GM06990 (cell line): Measurements from ENCODE around the gene URB2.
A peak's percentile ranks its signal among the peaks of the same experiment; 100 is the strongest.

Experiments
- DNase-seq: peaks from one replicate; pipeline ENCODE4 v3.0.0-alpha.2; 2011; ENCODE audit not compliant: insufficient read length; ENCODE audit errors: extremely low read depth
- H3K27me3 ChIP-seq: replicated peaks from 2 replicates; pipeline ENCODE4 v1.6.0; 2011; ENCODE audit warnings: low read length; ENCODE audit not compliant: control insufficient read depth, insufficient read depth
- H3K36me3 ChIP-seq: 2 replicates; pipeline ENCODE4 v1.5.1; 2011; ENCODE audit warnings: low read length; ENCODE audit not compliant: control insufficient read depth, insufficient read depth
- H3K4me3 ChIP-seq: replicated peaks from 2 replicates; pipeline ENCODE4 v1.5.1; 2011; ENCODE audit warnings: low read depth, mild to moderate bottlenecking, control low read depth, low read length
- TF ChIP-seq, protein P1 (sequence below): IDR thresholded peaks from 2 replicates; pipeline ENCODE4 v1.5.1; 2011; ENCODE audit warnings: low read length, control low read depth, mild to moderate bottlenecking, inconsistent platforms; ENCODE audit not compliant: insufficient read depth, poor library complexity, severe bottlenecking

URB2 gene

DNA sequence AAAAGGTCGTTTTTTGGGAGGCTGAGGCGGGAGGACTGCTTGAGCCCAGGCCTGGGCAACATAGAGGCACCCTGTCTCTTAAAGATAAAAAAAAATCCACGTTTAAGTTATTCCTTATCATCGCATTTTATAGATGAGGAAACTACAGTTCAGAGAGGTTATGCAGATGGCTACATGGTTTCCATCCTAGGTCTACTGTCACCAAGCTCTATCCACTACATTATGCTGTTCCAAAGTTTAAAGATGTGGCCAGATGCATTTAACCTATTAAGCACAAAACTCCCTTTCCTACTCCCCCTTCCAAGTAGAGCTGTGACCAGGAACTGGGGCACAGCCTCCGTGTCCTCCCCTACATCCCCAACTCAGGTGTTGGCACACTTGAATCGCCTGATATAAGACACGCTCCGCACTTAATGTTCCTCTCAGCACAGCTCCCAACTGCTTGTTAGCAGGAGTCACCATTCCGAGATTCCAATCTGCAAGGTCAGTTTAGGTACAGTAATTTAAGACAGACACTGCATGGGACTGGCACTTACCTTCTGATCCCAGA is 1.5 kb upstream of the URB2 start:
- Histone ChIP-seq H3K27me3 (no peaks in the 10 kb centered on the region), H3K4me3 (peak overlapping the region; percentile 91), H3K36me3 (no peaks in the 10 kb centered on the region)
- DNase-seq: no peak
- TF ChIP-seq, protein P1, sequence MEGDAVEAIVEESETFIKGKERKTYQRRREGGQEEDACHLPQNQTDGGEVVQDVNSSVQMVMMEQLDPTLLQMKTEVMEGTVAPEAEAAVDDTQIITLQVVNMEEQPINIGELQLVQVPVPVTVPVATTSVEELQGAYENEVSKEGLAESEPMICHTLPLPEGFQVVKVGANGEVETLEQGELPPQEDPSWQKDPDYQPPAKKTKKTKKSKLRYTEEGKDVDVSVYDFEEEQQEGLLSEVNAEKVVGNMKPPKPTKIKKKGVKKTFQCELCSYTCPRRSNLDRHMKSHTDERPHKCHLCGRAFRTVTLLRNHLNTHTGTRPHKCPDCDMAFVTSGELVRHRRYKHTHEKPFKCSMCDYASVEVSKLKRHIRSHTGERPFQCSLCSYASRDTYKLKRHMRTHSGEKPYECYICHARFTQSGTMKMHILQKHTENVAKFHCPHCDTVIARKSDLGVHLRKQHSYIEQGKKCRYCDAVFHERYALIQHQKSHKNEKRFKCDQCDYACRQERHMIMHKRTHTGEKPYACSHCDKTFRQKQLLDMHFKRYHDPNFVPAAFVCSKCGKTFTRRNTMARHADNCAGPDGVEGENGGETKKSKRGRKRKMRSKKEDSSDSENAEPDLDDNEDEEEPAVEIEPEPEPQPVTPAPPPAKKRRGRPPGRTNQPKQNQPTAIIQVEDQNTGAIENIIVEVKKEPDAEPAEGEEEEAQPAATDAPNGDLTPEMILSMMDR: no peak

DNA sequence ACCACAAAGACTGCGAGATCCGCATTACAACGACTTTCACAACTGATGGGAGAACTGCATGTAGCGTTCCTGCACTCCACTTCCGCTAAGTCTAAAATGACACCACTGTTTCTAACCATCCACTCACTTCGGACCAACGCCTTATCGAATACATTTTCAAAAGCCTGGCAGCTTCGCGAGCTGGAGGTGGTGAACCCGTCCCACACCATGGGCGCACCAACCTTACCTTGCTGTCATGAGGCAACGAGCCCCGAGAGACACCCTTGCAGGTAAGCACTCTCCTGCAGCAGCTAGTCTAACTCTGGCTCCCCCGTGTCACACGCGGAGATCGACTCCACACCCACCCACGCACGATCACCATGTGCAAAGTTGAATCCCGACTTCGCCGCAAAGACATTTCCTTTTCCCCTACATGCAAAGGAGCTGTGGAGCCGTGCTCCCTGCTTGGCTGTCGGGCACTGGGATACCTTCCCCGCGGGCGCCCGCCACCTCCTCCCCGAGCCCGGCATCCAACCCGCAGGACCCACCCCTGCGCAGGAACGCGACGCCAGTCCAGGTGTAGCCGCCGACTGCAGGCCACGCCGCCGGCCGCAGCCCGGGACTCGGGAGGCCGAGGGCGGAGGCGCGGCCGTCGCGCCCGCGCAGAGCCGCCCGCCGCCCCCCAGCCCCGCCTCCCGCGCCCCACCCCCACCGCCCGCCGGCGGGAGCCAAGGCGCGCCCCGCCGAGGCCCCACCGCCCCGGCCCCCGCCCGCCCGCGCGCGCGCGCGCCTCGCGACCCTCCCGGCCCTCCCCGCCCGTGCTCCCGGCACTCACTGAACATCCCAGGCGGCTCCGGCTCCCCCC is 754 bp upstream of the URB2 start:
- H3K27me3 ChIP-seq: no peaks in the 10 kb centered on the region
- peak; percentile 75 for DNase-seq
- peak overlapping the region; percentile 91 for H3K4me3 ChIP-seq
- TF ChIP-seq, protein P1: no peak
- no peaks in the 10 kb centered on the region for H3K36me3 ChIP-seq

DNA sequence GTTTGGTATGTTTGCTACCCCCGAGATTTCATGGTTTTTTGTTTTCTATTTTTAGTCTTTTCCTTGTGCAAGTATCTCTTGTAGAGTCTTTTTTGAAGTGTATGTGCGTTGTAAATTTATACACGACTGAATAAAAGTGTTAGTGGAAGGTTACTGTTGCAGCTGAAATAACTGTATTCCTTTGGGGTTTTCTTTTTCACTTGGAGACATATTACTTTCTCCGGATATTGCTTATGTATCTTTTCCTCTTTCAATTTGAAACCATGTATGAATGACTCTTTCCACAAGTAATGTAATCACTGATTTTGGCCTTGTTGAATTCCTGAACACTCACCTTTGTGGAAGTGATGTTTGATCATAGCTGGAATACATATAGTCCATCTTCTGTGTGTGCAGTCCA is 956 bp downstream of the URB2 start:
- H3K36me3 ChIP-seq: no peaks in the 10 kb centered on the region
- DNase-seq: no peak
- H3K27me3 ChIP-seq: no peaks in the 10 kb centered on the region
- H3K4me3 ChIP-seq: peak overlapping the region; percentile 97
- TF ChIP-seq, protein P1: no peak

DNA sequence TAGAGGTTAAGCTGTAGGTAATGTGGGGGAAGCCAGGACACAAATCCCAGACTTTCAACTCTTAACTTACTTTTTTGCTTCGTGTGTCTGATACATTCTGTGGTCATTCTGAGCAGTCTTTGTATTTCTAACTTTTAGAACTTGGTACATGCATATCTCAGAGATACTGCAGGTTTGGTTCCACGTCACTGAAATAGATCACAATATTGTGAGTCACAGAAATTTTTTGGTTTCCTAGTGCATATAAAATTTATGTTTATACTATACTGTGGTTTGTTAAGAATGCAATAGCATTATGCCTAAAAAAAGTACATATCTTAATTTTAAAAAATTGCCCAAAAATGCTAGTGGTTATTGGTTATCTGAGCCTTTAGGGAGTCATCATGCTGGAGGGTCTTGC is 3.2 kb downstream of the URB2 start:
- no peak for DNase-seq
- TF ChIP-seq, protein P1: no peak
- peaks cover 3% of the 10 kb centered on the region; the same call in 1 of the 2 replicates for H3K36me3 ChIP-seq
- no peaks in the 10 kb centered on the region for H3K27me3 ChIP-seq
- no peak overlapping the region for H3K4me3 ChIP-seq

DNA sequence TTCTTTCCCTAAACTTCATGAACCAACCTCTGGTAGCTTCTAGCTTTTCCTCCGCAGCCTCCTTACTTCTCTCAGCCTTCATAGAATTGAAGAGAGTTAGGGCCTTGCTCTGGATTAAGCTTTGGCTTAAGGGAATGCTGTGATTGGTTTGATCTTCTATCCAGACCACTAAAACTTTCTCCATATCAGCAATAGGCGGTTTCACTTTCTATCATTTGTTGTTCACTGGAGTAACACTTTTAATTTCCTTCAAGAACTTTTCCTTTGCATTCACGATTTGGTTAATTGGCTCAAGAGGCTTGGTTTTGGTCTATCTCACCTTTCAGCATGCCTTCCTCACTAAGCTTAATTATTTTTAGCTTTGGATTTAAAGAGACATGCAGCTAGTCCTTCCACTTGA is 5.1 kb downstream of the URB2 start:
- H3K36me3 ChIP-seq: peaks cover 16% of the 10 kb centered on the region
- DNase-seq: no peak
- TF ChIP-seq, protein P1: no peak
- no peaks in the 10 kb centered on the region for H3K27me3 ChIP-seq
- H3K4me3 ChIP-seq: no peak overlapping the region

DNA sequence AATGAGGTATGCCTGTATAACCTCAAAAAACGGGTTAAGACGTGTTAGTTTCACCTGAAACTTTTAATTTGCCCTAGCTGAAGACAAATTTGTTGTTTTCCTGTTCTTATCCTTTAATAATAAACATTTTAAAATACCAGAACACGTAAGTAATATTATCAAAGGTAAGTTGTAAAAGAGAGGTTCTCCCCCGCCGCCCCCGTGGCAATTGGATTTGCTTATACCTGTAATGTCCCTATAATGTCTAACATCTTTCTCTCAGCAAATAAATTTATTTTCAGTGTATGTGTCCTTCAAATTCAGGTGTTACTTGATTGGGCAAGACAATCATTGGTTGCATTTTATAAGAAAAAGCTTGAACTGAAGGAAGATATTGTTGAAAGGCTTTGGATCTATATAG is 5.9 kb downstream of the URB2 start:
- no peak for DNase-seq
- peaks cover 24% of the 10 kb centered on the region for H3K36me3 ChIP-seq
- no peak overlapping the region for H3K4me3 ChIP-seq
- TF ChIP-seq, protein P1: no peak
- no peaks in the 10 kb centered on the region for H3K27me3 ChIP-seq
